ENCODE results near the gene CSNK1E.

- TF ChIP-seq CTCF (conservative IDR thresholded peaks at IDR 0.05; ENCODE audit: low read length) (no peak), EZH2phosphoT487 (IDR thresholded peaks at IDR 0.05; ENCODE audit: borderline replicate concordance) (no peak)
Observed at GRCh38 chr22:38296372-38296771, 20.9 kb downstream of the CSNK1E start.

Data from Loucy (cell line).